SU-DHL-6 (cell line): ENCODE results near the gene CCDC122.

Experiments used
- H2AFZ ChIP-seq: fragments of 200-600 bp; sonication (generic); 2 replicates; pipeline ENCODE4 v1.6.1; 2014; ENCODE audit warnings: low read depth, mild to moderate bottlenecking, moderate library complexity, mixed read lengths, antibody characterized with exemption, low read length; ENCODE audit not compliant: severe bottlenecking
- H3F3A ChIP-seq: fragments of 200-600 bp; shearing (Covaris generic); 2 replicates; pipeline ENCODE4 v1.6.0; 2016; ENCODE audit warnings: antibody characterized with exemption, mild to moderate bottlenecking; ENCODE audit not compliant: insufficient read depth
- H3K27ac ChIP-seq: fragments of 200-600 bp; sonication (generic); 2 replicates; pipeline ENCODE4 v1.5.1; 2016; ENCODE audit warnings: low read depth, mild to moderate bottlenecking, low read length, moderate library complexity, mixed read lengths
- H3K27me3 ChIP-seq: fragments of 200-600 bp; sonication (generic), shearing (Covaris generic); 2 replicates; pipeline ENCODE4 v1.6.0; 2014; ENCODE audit warnings: mild to moderate bottlenecking, low read length
- H3K36me3 ChIP-seq: fragments of 200-600 bp; sonication (generic); 2 replicates; pipeline ENCODE4 v1.6.1; 2014; ENCODE audit warnings: mild to moderate bottlenecking, low read length, mixed read lengths
- H3K4me2 ChIP-seq: fragments of 300-600, 200-600 bp; shearing (Covaris generic), sonication (generic); 2 replicates; pipeline ENCODE4 v1.6.0; 2014; ENCODE audit warnings: low read length, low read depth, mild to moderate bottlenecking; ENCODE audit not compliant: poor library complexity, severe bottlenecking
- H3K4me3 ChIP-seq: fragments of 200-600 bp; sonication (generic); 2 replicates; pipeline ENCODE4 v1.5.1; 2014; ENCODE audit warnings: antibody characterized with exemption, low read length, mild to moderate bottlenecking, mixed read lengths; ENCODE audit not compliant: insufficient read depth, poor library complexity, severe bottlenecking
- H3K79me2 ChIP-seq: fragments of 200-600 bp; sonication (generic); 2 replicates; pipeline ENCODE4 v1.6.1; 2014; ENCODE audit warnings: mild to moderate bottlenecking, low read length, moderate library complexity; ENCODE audit not compliant: insufficient read depth
- H3K9ac ChIP-seq: fragments of 200-600 bp; sonication (generic); 2 replicates; pipeline ENCODE4 v1.7.0; 2014; ENCODE audit warnings: mild to moderate bottlenecking, low read length
- H3K9me2 ChIP-seq: fragments of 200-600 bp; sonication (generic); replicated peaks from 2 replicates; pipeline ENCODE4 v1.6.1; 2014; ENCODE audit warnings: low read length; ENCODE audit not compliant: insufficient read depth
- H3K9me3 ChIP-seq: fragments of 200-600 bp; sonication (generic); 2 replicates; pipeline ENCODE4 v1.6.1; 2014; ENCODE audit warnings: low read length, mixed read lengths; ENCODE audit not compliant: insufficient read depth
- H4K20me1 ChIP-seq: fragments of 200-600 bp; sonication (generic); 2 replicates; pipeline ENCODE4 v1.6.1; 2014; ENCODE audit warnings: low read depth, mild to moderate bottlenecking, antibody characterized with exemption, low read length, moderate library complexity, mixed read lengths
- EZH2phosphoT487 ChIP-seq: fragments of 200-600 bp; sonication (generic), shearing (Covaris generic); conservative IDR thresholded peaks from 2 replicates; pipeline ENCODE4 v1.6.1; 2018; ENCODE audit warnings: mild to moderate bottlenecking, antibody characterized with exemption, low read length, moderate library complexity, mixed read lengths
- TF ChIP-seq, protein P1 (sequence below): fragments of 200-600 bp; sonication (generic); IDR thresholded peaks from one replicate; pipeline ENCODE4 v1.5.1; 2017; ENCODE audit warnings: antibody characterized with exemption, mild to moderate bottlenecking, low read length, moderate library complexity; ENCODE audit not compliant: insufficient read depth, poor library complexity, severe bottlenecking

The CCDC122 gene

DNA sequence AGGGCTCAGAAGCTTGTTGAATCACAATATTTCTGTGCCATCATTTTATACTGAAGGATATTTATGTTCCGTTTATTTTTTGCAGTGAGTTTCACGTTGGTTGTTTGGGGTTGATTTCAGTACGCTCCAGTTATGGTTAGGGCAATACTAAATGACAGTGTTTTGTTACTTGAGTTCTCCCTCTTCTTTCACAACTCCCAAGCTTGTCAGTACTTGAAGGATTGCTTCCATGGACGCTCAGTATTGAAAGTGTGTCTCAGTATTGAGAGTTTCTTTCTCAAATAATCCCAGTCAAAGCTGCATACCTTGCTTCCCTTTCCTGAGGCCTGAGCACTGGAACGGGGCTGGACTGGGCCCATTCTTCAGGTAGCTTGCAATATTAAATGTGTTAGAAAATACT is 39.1 kb upstream of the CCDC122 start:
- TF ChIP-seq, protein P1, sequence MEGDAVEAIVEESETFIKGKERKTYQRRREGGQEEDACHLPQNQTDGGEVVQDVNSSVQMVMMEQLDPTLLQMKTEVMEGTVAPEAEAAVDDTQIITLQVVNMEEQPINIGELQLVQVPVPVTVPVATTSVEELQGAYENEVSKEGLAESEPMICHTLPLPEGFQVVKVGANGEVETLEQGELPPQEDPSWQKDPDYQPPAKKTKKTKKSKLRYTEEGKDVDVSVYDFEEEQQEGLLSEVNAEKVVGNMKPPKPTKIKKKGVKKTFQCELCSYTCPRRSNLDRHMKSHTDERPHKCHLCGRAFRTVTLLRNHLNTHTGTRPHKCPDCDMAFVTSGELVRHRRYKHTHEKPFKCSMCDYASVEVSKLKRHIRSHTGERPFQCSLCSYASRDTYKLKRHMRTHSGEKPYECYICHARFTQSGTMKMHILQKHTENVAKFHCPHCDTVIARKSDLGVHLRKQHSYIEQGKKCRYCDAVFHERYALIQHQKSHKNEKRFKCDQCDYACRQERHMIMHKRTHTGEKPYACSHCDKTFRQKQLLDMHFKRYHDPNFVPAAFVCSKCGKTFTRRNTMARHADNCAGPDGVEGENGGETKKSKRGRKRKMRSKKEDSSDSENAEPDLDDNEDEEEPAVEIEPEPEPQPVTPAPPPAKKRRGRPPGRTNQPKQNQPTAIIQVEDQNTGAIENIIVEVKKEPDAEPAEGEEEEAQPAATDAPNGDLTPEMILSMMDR = no peak
- no peak for TF ChIP-seq EZH2phosphoT487
- H2AFZ ChIP-seq = no peak overlapping the region
- H3K27me3 ChIP-seq = no peaks in the 10 kb centered on the region
- no peak overlapping the region for H3K27ac ChIP-seq
- no peaks in the 10 kb centered on the region for H3K36me3 ChIP-seq
- H3K9ac ChIP-seq = no peak overlapping the region
- no peaks in the 10 kb centered on the region for H3K9me2 ChIP-seq
- no peaks in the 10 kb centered on the region for H3K79me2 ChIP-seq
- no peak overlapping the region for H3K4me3 ChIP-seq
- no peaks in the 10 kb centered on the region for H3F3A ChIP-seq
- no peak overlapping the region for H3K4me2 ChIP-seq
- no peaks in the 10 kb centered on the region for H3K9me3 ChIP-seq
- no peaks in the 10 kb centered on the region for H4K20me1 ChIP-seq

DNA sequence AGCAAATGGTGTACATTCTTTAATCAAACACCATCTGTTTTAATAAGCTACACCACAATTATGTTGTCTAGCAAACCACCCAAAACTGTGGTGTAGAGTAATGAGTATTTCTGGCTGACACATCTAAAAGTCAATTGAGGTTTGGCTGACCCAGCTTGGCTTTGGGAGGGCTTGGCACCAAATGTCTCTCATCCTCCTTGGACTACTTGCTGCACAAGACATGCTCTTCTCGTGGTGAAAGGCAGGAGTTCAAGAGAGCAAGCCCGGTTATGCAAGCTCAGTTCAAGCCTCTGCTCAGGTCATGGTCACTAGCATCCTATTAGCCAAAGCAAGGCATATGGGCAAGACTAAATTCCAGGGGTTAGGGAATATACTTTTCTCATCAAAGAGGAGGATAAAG is 37.3 kb upstream of the CCDC122 start:
- Histone ChIP-seq H3F3A (no peaks in the 10 kb centered on the region), H3K4me2 (no peak overlapping the region), H2AFZ (no peak overlapping the region), H3K27me3 (no peaks in the 10 kb centered on the region), H3K9ac (no peak overlapping the region), H3K79me2 (no peaks in the 10 kb centered on the region), H3K36me3 (no peaks in the 10 kb centered on the region), H3K4me3 (no peak overlapping the region), H3K27ac (no peak overlapping the region), H3K9me2 (no peaks in the 10 kb centered on the region), H4K20me1 (no peaks in the 10 kb centered on the region), H3K9me3 (no peaks in the 10 kb centered on the region)
- no peak for TF ChIP-seq EZH2phosphoT487
- TF ChIP-seq, protein P1 = no peak

DNA sequence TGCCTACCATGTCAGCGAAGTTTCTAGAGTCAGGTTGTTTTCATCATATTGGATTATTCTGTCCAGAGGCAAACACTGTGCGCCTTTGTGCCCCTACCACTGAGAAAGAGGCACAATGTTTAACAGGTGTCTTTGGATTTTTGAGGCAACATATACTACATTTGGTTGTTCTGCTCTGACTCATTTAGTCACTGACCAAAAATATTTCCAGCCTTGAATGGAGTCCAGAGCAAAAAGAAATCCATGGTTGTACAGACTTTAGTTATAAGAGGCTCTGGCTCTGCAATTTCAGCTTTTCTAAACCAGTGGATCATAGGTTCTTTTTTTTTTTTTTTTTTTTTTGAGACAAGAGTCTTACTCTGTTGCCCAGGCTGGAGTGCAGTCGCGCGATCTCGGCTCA is 35.9 kb upstream of the CCDC122 start:
- no peaks in the 10 kb centered on the region for H3K79me2 ChIP-seq
- H3K9ac ChIP-seq = no peak overlapping the region
- H2AFZ ChIP-seq = no peak overlapping the region
- no peaks in the 10 kb centered on the region for H3F3A ChIP-seq
- H3K36me3 ChIP-seq = no peaks in the 10 kb centered on the region
- H3K9me3 ChIP-seq = no peaks in the 10 kb centered on the region
- H4K20me1 ChIP-seq = no peaks in the 10 kb centered on the region
- H3K9me2 ChIP-seq = no peaks in the 10 kb centered on the region
- H3K4me3 ChIP-seq = no peak overlapping the region
- H3K27ac ChIP-seq = no peak overlapping the region
- H3K27me3 ChIP-seq = no peaks in the 10 kb centered on the region
- TF ChIP-seq, protein P1 = no peak
- TF ChIP-seq EZH2phosphoT487 = no peak
- H3K4me2 ChIP-seq = no peak overlapping the region

DNA sequence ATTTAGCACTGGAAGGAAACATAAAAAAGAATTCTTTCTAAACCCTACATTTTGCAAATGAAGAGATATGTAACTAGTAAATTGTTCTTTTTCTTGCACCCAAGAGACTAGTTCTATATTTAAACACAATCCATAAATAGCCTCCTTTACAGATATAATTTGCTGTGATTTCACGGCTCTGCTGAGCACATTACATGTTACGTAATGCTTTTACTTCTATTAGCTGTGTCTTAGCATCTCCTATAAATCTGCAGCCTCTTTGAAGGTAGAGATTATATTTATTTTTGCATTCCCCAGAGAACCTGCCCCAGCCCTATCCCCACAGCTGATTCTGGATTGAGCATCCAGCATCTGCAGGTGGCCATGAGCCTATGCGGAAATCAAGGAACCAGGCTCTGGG is 32.3 kb upstream of the CCDC122 start:
- no peak for TF ChIP-seq EZH2phosphoT487
- H3K27me3 ChIP-seq = no peaks in the 10 kb centered on the region
- H3K9ac ChIP-seq = no peak overlapping the region
- no peak overlapping the region for H3K4me3 ChIP-seq
- H3K4me2 ChIP-seq = no peak overlapping the region
- no peak overlapping the region for H3K27ac ChIP-seq
- H3F3A ChIP-seq = no peaks in the 10 kb centered on the region
- no peaks in the 10 kb centered on the region for H3K9me2 ChIP-seq
- H3K79me2 ChIP-seq = no peaks in the 10 kb centered on the region
- H3K9me3 ChIP-seq = no peaks in the 10 kb centered on the region
- H3K36me3 ChIP-seq = no peaks in the 10 kb centered on the region
- H2AFZ ChIP-seq = no peak overlapping the region
- H4K20me1 ChIP-seq = no peaks in the 10 kb centered on the region
